Dedifferentiated amniotic fluid mesenchymal stem cell (primary cell): ENCODE measurements around the gene SALL2.

Experiments used
- DNase-seq: peaks from one replicate; pipeline ENCODE4 v3.0.0-alpha.2; 2016; ENCODE audit errors: extremely low spot score

Gene SALL2

DNA sequence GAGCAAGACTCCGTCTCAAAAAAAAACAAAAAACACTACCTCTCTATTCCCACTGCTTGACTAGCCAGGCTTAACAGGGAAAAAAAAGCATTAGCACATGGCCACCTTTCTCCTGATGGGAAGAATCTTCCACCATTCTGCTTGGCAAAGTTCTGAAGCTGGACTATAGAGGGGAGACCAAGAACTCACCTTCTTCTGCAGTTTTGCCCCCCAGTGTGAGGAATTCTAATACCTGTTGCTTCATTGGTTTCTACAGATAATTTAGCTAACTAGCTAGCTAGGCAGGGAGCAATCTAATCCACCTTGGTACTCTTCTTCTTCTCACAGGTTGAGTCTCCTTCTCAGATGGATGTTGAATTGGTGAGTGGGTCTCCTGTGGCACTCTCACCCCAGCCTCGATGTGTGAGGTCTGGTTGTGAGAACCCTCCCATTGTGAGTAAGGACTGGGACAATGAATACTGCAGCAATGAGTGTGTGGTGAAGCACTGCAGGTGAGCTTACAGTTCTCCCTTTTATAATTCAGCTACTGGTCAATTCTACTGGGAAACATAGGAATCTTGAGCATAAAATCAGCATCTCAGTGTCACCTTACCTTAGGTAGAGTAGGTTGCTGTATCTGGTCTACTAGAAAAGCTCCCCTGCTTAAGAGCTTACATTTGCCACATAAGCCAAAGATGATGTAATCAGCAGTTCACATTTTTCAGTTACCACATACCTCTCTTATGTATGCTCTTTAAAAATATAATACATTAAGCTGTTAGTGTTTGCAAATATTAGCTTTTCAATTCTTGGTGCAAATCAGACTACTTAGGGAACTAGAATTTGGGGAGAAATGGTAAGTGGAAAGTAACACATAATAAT is 31.0 kb downstream of the SALL2 start:
- peak; percentile 51 for DNase-seq

DNA sequence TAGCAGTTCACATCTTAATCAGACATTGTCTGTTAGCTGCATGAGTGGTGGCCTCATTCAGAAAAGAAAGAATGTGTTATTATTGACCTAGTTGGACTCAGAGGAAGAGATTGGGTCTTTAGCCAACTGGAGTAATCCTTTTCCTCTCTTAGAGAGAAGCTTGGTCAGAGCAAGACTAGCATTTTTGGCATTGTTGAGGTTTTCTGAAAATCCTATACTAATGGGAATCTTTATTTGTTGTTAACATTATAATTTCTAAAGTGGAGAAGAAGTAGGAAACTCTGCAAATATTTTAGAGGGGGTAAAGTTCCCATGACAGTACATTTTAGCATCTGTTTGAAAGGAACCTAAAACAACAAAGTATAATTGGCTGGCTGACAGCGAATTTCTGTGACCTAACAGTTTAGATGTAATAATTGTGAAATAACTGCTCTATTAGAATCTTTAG is 39.5 kb downstream of the SALL2 start:
- DNase-seq: peak; percentile 89

DNA sequence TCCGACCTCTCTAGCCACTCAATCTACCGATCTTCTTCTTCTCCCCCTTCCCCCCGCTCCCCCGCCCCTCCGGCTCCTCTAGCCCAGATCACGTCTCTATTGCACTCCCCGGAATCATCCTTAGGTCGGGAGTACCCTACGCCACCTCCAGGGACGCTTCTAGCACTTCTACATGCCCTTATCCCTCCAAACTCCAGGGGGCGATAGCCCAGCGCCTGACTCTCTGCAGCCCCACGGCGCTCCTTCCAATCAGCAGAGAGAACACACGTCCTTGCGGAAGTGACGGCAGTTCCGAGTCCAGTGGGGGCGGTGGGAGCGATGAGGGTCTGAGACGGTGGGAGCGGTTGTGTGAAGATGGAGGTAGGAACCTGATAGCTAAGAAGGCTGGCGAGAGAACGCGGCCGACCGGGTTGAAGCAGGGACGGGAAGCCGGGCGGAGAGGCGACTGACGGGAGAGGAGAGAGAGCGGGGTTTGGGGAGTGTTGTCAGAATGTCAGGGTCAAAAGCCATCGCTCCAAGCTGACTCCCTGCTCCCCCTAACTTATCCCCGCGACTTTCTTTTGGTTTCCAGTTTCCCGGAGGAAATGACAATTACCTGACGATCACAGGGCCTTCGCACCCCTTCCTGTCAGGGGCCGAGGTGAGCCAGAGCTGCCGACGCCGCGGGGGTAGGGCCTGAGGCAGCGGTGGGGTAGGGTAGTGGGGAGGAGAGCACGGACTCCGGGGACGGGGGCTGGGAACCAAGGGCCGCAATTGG is 49.0 kb downstream of the SALL2 start, which contains the start of the genes RAB2B and TOX4:
RAB2B (minus strand) TSS at position 35 of the 757 bp plus-strand sequence. CDS start 87 bp downstream, outside the sequence.
TOX4 (plus strand) TSS at position 271 of the 757 bp plus-strand sequence; CDS start at position 355, 84 bp downstream.
- peak; percentile 99 for DNase-seq

DNA sequence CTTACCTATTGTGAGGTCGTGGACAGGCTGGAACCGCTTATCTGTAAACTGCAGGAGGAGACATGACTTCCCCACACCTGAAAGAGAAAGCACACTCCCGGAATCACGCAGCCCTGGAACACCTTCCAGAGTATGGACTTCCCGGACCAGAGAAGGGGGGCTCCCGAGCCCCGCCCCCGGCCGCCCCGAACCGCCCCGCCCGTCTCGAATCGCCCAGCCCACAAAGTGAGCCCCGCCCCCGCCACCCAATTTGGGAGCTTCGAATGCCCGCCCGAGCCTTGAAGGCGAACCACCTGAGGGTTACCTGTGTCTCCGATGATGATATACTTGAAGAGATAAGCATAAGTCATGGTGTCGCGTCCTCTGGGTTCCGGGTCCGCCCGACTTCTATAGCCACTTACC is 49.6 kb downstream of the SALL2 start:
- DNase-seq: peak; percentile 47

DNA sequence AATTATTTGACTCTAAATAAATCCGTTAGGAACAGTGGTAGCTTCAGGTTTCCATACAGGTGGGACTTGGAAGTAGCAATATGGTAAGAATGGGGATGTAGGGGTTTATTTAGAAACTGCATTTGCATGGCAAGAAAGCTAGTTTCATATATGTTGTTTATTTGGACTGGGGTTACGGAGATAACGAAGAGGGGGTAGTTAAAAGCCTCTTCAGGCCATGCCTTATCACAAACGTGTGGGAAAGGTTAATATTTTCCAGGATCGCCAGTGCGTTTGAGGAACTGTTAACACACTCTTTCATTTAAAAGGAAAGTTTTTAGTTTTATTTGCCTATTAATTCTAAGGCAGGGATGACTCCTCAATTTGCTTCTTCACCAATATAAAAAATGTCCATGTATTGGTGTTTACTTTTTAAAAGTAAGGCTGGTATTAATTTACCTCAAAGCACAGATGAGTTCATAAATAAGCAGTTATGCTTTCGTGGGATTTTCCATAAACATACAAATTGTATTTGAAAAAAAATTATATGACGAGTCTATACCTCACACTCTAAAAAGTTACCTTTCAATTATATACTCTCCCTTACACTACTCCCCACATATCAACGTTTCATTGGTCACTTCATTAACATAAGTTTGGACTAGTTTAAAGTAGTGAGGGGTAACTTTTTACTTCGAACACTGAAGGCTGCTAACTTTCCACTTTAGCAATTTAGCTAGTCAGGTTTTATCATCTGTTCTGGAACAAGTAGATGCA is 50.2 kb downstream of the SALL2 start:
- no peak for DNase-seq
